Pons (tissue), 1 donor: ENCODE data around the gene MTHFR.
A peak's percentile ranks its signal among the peaks of the same experiment; 100 is the strongest.

ENCODE experiments used
- DNase-seq: peaks from one replicate; pipeline ENCODE4 v3.0.0-alpha.2; 2016; ENCODE audit warnings: low spot score

Gene MTHFR

DNA sequence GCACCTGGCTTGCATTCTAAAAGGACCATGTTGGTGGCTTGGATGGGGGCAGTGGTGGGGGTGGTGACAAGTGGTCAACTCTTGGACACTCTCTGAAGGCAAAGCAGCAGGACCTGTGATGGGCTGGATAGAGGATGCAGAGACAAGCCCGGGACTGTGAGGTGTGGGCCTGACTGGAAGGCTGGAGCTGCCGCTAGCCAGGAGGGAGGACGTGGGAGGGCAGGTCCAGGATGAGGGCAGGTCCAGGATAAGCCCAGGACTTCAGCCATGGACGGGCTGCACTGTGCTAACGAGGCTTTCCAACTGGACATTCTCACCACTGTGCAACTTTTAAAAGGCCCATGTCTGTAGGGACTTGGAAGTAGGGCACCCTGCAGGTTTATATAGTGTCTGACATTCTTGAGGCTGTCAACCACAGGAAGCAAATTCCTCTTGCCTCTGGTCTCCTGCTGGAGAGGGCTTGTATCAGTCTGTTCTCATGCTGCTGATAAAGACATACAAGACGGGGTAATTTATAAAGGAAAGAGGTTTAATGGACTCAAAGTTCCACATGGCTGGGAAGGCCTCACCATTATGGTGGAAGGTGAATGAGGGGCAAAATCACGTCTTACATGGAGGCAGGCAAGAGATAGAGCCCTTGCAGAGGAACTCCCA is 52.1 kb downstream of the MTHFR start:
- no peak for DNase-seq

- DNase-seq, result no peak
These were observed 53.2 kb downstream of the MTHFR start for GRCh38 chr1:11752359-11753088.

DNA sequence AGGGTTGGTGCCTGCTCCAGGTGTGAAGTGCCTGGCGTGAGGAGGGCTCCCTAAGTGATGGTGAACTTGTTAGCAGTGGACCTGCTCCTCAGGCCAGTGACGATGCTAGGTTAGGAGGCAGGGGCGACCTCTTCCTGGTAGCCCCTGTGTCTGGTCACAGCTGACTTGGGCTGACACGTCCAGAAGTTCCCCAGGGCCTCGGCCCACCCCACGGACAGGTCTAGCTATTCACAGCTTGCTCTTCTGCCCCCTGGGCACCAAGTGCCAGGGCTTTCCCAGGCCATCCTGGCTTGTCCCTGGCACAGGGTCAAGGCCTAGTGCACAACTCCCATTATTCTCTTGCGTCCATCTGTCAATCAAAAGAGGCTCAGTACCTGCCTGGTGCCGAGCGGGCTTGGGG is 54.7 kb downstream of the MTHFR start:
- DNase-seq, result no peak

DNA sequence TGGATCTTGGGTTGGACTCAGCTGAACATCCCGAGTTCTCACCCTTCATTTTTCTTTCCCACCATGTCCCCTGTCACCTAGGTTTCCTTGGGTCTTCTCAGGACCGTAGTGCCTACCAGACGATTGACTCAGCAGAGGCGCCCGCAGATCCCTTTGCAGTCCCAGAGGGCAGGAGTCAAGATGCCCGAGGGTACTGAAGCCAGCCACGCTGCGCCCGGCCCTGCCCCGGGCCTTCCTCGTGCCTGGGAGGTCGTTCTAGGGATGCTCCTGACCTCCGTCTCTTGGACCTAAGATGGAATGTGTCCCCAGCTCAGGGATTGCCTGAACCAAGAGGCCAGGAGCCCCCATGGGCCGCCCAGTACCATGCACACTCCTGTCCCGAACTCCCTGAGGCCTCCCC is 55.8 kb downstream of the MTHFR start:
- DNase-seq, result no peak

- peak; percentile 60 for DNase-seq
These were observed 56.5 kb downstream of the MTHFR start for GRCh38 chr1:11749203-11749689.

- DNase-seq, result no peak
These were observed 57.2 kb downstream of the MTHFR start for GRCh38 chr1:11748294-11749202.

DNA sequence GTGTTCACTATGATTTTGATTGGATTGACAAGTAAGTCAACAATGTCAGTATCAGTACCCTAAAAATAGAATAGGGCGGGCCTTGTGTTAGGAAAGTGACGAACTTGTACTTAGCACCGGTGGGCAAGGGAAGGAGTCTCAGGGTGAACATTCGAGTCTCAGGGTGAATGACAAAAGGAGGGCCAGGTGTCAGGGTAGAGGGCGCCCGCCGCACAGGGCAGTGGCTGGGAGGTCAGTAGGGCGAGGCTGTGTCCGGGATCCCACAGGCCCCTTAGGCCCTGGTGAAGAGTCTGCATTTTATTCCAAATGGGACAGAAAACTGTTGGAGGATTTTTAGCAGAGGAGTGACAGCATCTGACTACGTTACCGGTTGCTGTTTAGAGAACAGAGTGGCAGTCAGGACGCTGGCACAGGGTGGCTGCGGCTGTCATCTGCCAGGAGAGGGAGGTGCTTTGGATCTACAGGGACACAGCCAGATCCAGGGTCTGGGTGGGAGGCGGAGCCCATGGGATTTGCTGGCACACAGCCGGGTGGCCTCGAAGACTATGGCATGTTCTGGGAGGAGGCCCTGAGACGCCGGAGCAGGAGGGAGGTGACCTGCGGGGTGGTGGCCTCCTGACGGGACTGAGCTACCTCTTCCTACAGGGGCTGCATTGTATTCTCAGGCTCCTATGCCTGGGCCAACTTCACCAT is 58.8 kb downstream of the MTHFR start:
- DNase-seq, result peak; percentile 42

DNA sequence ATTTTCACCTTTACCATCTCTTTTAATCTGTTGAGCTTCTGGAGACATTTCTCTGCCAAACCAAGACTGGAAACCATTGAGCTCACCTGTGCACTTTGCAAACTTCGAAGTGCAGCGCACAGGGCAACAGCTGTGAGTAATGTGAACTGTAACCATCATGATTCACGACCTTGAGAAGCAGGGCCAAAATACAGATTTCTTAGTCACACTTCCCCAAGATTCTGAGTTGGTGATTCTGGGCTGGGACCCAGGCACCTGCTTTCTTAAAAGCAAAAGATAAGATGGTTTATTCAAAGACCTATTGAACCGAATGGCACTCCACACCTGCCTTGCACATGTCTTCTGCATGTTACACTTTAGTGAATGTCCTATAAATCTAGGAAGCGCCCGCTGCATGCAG is 59.7 kb downstream of the MTHFR start:
- DNase-seq, result no peak

GRCh38 chr1:11744287-11744686 is 61.5 kb downstream of the MTHFR start:
- DNase-seq, result no peak

DNA sequence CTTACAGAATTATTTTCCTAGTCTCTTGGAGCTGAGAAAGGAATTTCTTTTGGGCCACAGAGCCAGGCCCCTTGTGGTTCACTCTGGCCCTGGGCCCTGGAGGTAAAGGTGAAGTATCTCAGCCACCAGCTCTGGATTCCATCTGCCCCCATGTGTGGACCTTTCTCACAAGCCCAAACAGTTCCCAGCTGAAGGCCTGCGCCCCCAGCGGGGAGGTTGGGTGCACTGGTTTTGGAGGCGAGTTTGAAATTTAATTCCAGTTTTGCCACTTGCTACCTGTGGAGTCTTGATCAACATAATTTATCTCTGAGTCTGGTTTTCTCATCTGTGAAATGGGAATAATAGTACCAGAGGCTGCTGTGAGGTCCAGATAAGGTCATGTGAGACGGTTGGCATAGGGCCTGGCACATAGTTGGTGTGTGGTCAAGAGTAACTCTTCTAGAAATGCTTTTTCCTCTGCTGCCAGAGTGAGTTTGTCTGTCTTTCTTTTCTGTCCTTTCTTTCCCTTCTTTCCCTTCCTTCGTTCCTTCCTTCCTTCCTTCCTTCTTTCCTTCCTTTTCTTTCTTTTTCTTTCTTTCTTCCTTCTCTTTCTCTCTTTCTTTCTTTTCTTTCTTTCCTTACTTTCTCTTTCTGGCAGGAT is 63.7 kb downstream of the MTHFR start:
- no peak for DNase-seq

DNA sequence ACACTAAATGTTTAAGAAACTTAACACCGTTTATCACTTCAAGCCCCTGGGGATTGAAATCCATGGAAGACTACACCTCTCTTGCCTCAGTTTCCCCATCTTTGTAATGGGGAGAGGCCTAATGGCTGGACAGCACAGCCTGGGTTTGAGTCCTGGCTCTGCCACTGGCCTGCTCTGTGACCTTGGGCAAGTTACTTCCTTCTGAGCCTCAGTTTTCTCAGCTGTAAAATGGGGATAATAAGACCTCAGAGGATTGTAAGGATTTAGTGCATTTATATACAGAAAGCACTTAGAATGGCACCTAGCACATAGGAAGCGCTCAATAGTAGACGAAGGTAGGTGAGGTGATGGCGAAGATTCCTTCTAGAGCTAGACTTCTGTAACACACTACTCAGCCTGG is 64.3 kb downstream of the MTHFR start:
- DNase-seq, result no peak

- no peak for DNase-seq
These were observed 65.2 kb downstream of the MTHFR start for GRCh38 chr1:11740258-11741192.

GRCh38 chr1:11738783-11739182 is 67.0 kb downstream of the MTHFR start:
- DNase-seq, result no peak

DNA sequence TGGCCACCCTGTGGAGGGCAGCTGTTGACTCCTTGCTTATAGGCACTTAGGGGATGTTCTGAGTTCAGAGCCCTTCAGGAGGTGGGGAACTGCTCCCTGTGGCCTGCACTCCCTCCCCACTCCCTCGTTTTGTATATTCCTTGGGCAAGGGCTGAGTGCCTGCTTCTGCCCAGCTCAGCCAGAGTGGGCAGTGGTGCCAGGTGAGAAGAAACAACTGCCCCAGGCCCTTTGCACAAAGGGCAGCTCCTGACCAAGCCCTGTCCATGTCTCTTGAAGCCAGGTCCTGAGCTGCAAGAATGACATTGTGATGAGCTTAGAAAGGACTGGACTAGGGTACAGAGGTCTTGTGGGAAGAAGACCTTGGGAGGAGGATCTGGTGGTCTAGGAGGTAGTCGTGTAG is 67.7 kb downstream of the MTHFR start:
- no peak for DNase-seq

GRCh38 chr1:11736746-11737639 is 68.8 kb downstream of the MTHFR start:
- DNase-seq, result peak; percentile 51

DNA sequence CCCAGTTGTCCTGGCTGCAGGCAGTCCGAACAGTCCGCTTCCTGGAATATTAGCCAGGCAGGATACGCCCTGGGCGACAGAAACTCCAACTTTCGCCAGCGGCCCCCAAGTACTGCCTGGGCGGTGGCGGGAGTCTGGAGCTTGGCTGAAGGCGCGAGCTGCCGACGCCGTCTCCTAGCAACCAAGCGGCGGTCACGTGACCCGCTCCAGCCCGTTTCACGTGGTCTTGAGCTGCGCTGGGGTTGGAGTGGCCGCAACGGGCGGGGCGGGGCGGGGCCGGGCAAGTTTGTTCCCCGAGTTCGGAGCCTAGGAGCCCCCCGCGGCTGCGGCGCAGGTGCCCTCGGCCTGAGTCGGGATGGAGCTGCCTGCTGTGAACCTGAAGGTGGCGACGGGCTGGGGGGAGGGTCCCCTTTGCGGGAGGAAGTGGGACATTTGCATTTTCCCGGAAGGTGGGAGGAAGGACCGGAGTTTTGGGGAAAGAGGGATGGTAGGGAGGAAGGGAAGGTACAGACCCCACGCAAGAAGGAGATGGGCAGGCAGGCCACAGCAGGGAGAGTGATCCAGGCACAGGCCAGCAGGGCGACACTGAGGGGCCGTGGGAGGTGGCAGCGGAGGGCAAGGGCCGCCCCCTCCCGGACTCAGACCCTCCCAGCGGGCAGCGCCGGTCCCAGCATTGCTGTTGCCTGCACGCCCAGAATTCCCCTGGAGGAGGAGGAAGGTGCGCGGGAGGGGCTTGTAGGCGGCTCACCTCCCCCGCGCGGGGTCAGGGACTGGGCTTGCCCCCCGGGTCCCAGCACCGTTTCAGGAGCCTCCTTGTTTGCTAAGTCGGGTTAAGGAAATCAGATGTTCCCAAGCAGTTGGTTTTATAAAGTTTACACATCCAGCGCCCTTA is 69.7 kb downstream of the MTHFR start, which contains the start of gene AGTRAP:
Gene AGTRAP, plus strand, starts transcription at position 283 of the 892 bp plus-strand sequence. Its CDS starts 73 bp downstream, at position 356.
- DNase-seq, result peak; percentile 91
